ENCODE measurements around the gene SCN8A. TPM values are rescaled to one million over a fixed set of nuclear protein-coding genes. Genes with fewer than 3 reads are reported as not detected.

SCN8A gene
- total and polyA plus RNA-seq, 7 donors: 0.03 to 0.44 (median 0.08) TPM

GRCh38 chr12:51645961-51646360 lies 54.9 kb downstream of the SCN8A start:
- intact Hi-C loops (cut with DNase I): no loop called here
- H3K36me3 ChIP-seq (ENCODE audit: insufficient read depth in 1 of 2, low read depth in 1 of 2): no peaks in the 10 kb centered on the region
- H3K4me1 ChIP-seq: no peaks in the 10 kb centered on the region
- H3K27me3 ChIP-seq (ENCODE audit: insufficient read depth in 3 of 3, low read length in 2 of 3): no peaks in the 10 kb centered on the region
- WGBS, 3 donors: 89 to 95% (median 91%) methylated on average over 2 of the region's 2 CpGs
- TF ChIP-seq, protein P1, sequence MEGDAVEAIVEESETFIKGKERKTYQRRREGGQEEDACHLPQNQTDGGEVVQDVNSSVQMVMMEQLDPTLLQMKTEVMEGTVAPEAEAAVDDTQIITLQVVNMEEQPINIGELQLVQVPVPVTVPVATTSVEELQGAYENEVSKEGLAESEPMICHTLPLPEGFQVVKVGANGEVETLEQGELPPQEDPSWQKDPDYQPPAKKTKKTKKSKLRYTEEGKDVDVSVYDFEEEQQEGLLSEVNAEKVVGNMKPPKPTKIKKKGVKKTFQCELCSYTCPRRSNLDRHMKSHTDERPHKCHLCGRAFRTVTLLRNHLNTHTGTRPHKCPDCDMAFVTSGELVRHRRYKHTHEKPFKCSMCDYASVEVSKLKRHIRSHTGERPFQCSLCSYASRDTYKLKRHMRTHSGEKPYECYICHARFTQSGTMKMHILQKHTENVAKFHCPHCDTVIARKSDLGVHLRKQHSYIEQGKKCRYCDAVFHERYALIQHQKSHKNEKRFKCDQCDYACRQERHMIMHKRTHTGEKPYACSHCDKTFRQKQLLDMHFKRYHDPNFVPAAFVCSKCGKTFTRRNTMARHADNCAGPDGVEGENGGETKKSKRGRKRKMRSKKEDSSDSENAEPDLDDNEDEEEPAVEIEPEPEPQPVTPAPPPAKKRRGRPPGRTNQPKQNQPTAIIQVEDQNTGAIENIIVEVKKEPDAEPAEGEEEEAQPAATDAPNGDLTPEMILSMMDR (IDR thresholded peaks at IDR 0.05): no peak
- no peaks in the 10 kb centered on the region for H3K9me3 ChIP-seq
- no peak overlapping the region for H3K4me3 ChIP-seq
- DNase-seq: no peak
- no peak for ATAC-seq
- no peak overlapping the region for H3K27ac ChIP-seq

DNA sequence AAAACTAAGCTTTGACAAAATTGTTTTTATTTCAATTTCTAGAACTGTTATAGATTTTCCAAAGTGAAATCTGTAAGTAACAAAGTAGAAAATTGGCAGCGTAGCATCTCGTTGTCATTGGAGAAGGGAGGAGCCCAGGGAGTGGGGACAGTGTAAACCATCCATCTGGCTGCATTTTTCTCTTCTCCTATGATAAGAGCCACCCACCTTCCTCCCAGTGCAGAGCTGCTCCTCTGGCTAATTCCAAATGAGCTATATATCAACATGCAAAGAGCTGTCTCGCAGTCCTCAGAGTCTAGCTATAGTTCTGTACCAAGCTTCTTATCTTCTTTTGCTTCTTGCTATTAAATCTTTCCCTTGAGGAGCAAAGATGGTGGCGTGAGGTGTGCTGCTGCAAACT lies 56.6 kb downstream of the SCN8A start:
- Histone ChIP-seq H3K27me3 (ENCODE audit: insufficient read depth in 3 of 3, low read length in 2 of 3) (peaks cover 0 to 2% (median 0%) of the 10 kb centered on the region in 3 donors), H3K4me1 (no peaks in the 10 kb centered on the region), H3K36me3 (ENCODE audit: insufficient read depth in 1 of 2, low read depth in 1 of 2) (no peaks in the 10 kb centered on the region), H3K27ac (no peak overlapping the region), H3K4me3 (no peak overlapping the region), H3K9me3 (no peaks in the 10 kb centered on the region)
- WGBS, 3 donors: 78 to 87% (median 80%) methylated on average over 4 of the region's 4 CpGs
- DNase-seq: no peak
- TF ChIP-seq, protein P1 (IDR thresholded peaks at IDR 0.05): no peak
- ATAC-seq: no peak
- intact Hi-C loops (cut with DNase I): no loop called here

GRCh38 chr12:51653431-51653830 lies 62.4 kb downstream of the SCN8A start:
- peaks cover 0 to 2% (median 2%) of the 10 kb centered on the region in 3 donors for H3K27me3 ChIP-seq (ENCODE audit: insufficient read depth in 3 of 3, low read length in 2 of 3)
- intact Hi-C loops (cut with DNase I): no loop called here
- H3K4me3 ChIP-seq: no peak overlapping the region
- TF ChIP-seq, protein P1 (IDR thresholded peaks at IDR 0.05): no peak
- ATAC-seq (no peak), DNase-seq (no peak)
- H3K27ac ChIP-seq: no peak overlapping the region
- no peaks in the 10 kb centered on the region for H3K36me3 ChIP-seq (ENCODE audit: insufficient read depth in 1 of 2, low read depth in 1 of 2)
- H3K4me1 ChIP-seq: no peaks in the 10 kb centered on the region
- no peaks in the 10 kb centered on the region for H3K9me3 ChIP-seq

GRCh38 chr12:51661199-51661598 lies 70.2 kb downstream of the SCN8A start:
- intact Hi-C loops (cut with DNase I): no loop called here
- H3K27ac ChIP-seq: no peak overlapping the region
- 75 to 82% (median 81%) methylated on average over 3 of the region's 3 CpGs for WGBS, 3 donors

GRCh38 chr12:51661836-51662235 lies 70.8 kb downstream of the SCN8A start:
- H3K27me3 ChIP-seq (ENCODE audit: insufficient read depth in 3 of 3, low read length in 2 of 3): peaks cover 0 to 8% (median 0%) of the 10 kb centered on the region in 3 donors
- WGBS, 3 donors: 64 to 81% (median 81%) methylated on average over 4 of the region's 4 CpGs
- TF ChIP-seq, protein P1 (IDR thresholded peaks at IDR 0.05): no peak
- H3K36me3 ChIP-seq (ENCODE audit: insufficient read depth in 1 of 2, low read depth in 1 of 2): no peaks in the 10 kb centered on the region
- no peak for ATAC-seq
- H3K4me3 ChIP-seq: no peak overlapping the region
- H3K4me1 ChIP-seq: no peaks in the 10 kb centered on the region
- no peaks in the 10 kb centered on the region for H3K9me3 ChIP-seq
- intact Hi-C loops (cut with DNase I): no loop called here
- no peak for DNase-seq
- no peak overlapping the region for H3K27ac ChIP-seq

More at GRCh38 chr12:51661199-51661598, 70.2 kb downstream of the SCN8A start:
- no peak for ATAC-seq
- TF ChIP-seq, protein P1 (IDR thresholded peaks at IDR 0.05): no peak
- H3K9me3 ChIP-seq: no peaks in the 10 kb centered on the region
- DNase-seq: no peak
- no peaks in the 10 kb centered on the region for H3K36me3 ChIP-seq (ENCODE audit: insufficient read depth in 1 of 2, low read depth in 1 of 2)
- H3K27me3 ChIP-seq (ENCODE audit: insufficient read depth in 3 of 3, low read length in 2 of 3): peaks cover 0 to 8% (median 0%) of the 10 kb centered on the region in 3 donors
- H3K4me3 ChIP-seq: no peak overlapping the region
- no peaks in the 10 kb centered on the region for H3K4me1 ChIP-seq

All from psoas muscle (tissue), 8 donors.